Breast epithelium (tissue), 3 donors: Measurements from ENCODE around the gene MRPL37.

Experiments
- POLR2A ChIP-seq: fragments of 450-650 bp; IDR thresholded peaks from one replicate; pipeline ENCODE4 v1.6.1; 2016; ENCODE audit warnings: antibody characterized with exemption, mild to moderate bottlenecking, moderate library complexity
- POLR2AphosphoS5 ChIP-seq, 3 donors: sonication (generic); formaldehyde crosslinking; IDR thresholded peaks; one replicate each; pipeline ENCODE4 v1.6.1; 2017; ENCODE audit warnings: antibody characterized with exemption in 3 of 3
- TF ChIP-seq, protein P1 (sequence below), 3 donors: fragments of 450-650 bp; IDR thresholded peaks; one replicate each; pipeline ENCODE4 v1.5.1; 2016 to 2017; ENCODE audit warnings: antibody characterized with exemption in 3 of 3, mild to moderate bottlenecking in 3 of 3, moderate library complexity in 3 of 3

DNA sequence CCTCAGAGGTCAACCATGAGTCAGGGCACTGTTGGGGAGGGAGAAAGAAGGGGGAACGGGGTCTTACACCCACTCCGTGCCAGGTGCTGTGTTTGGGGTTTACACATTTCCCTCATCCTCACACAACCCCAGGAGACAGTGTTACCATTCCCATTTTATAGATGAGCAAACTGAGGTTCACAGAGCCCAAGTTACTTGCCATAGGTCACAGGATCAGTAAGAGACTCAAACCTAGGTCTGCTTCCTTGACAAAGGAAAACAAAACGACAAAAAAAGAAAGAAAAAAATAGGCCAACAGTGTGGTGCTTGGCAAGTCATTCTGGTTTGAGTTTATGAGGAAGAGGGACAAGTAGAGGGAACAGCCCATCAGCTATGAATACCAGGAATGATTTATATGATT is 30.9 kb upstream of the MRPL37 start:
- TF ChIP-seq POLR2AphosphoS5 (IDR thresholded peaks at IDR 0.05) (no peak), POLR2A (no peak)
- TF ChIP-seq, protein P1, sequence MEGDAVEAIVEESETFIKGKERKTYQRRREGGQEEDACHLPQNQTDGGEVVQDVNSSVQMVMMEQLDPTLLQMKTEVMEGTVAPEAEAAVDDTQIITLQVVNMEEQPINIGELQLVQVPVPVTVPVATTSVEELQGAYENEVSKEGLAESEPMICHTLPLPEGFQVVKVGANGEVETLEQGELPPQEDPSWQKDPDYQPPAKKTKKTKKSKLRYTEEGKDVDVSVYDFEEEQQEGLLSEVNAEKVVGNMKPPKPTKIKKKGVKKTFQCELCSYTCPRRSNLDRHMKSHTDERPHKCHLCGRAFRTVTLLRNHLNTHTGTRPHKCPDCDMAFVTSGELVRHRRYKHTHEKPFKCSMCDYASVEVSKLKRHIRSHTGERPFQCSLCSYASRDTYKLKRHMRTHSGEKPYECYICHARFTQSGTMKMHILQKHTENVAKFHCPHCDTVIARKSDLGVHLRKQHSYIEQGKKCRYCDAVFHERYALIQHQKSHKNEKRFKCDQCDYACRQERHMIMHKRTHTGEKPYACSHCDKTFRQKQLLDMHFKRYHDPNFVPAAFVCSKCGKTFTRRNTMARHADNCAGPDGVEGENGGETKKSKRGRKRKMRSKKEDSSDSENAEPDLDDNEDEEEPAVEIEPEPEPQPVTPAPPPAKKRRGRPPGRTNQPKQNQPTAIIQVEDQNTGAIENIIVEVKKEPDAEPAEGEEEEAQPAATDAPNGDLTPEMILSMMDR (IDR thresholded peaks at IDR 0.05), result no peak
